GM12872 (cell line): ENCODE results near the gene RASGRF2.

Experiments used
- TF ChIP-seq, protein P1 (sequence below): IDR thresholded peaks from 3 replicates; pipeline ENCODE4 v1.5.1; 2011; ENCODE audit warnings: low read depth, mild to moderate bottlenecking, low read length, moderate library complexity; ENCODE audit not compliant: insufficient read depth

RASGRF2 gene

DNA sequence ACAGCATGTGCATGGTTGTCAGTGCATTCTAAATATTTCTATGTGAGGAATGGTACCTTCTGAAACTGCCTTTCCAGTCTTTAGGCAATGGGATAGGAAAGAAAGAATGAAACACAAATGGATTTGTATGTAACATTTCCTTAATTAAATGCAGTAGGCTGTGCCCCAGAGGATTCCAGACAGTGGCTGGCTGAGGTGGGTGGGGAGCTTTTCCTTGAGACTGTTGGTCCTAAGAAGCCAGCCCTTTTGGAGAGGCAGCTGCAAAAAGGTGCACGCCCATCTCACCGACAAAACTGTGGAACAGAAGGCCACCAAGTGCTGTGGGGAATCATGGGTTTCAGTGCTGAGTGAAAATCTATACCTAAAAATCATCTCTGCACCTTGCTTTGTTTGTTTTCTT lies 266.1 kb downstream of the RASGRF2 start:
- TF ChIP-seq, protein P1, sequence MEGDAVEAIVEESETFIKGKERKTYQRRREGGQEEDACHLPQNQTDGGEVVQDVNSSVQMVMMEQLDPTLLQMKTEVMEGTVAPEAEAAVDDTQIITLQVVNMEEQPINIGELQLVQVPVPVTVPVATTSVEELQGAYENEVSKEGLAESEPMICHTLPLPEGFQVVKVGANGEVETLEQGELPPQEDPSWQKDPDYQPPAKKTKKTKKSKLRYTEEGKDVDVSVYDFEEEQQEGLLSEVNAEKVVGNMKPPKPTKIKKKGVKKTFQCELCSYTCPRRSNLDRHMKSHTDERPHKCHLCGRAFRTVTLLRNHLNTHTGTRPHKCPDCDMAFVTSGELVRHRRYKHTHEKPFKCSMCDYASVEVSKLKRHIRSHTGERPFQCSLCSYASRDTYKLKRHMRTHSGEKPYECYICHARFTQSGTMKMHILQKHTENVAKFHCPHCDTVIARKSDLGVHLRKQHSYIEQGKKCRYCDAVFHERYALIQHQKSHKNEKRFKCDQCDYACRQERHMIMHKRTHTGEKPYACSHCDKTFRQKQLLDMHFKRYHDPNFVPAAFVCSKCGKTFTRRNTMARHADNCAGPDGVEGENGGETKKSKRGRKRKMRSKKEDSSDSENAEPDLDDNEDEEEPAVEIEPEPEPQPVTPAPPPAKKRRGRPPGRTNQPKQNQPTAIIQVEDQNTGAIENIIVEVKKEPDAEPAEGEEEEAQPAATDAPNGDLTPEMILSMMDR = no peak

DNA sequence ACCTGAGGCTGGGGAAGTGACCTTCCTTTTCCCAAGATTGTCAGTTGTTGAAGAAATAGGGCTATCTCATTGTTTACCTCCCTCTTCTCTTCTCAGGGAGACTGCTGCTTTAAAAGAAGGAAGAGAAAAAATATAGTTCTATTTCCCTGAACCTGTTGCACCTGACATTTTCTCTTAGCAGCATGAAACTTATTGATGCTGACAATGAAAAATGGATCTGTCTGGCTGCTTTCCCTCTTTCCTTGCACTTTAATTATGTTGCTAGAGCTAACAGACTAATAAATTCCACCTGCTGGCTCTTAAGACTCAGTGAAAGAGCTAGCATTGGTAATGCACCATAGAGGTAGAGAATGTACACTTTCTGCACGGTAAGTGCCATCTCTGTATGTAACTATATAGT lies 266.8 kb downstream of the RASGRF2 start:
- TF ChIP-seq, protein P1 = no peak

DNA sequence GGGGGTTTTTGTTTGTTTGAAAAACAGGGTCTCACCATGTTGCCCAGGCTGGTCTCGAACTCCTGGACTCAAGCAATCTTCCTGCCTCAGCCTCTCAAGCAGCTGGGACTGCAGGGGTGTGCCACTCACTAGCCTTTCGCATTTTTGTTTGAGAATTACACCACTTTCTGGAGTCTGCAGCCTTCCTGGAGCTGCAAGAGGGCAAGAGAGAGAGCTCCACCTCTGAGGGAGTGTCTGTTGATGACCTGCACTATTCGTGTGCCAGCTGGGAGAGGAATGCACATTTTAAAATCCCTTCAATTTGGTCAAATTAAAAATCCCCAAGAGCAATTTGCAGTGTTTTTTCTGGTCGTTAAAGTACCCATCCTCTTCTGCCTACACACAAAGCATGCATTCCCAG lies 267.9 kb downstream of the RASGRF2 start:
- TF ChIP-seq, protein P1 = no peak

DNA sequence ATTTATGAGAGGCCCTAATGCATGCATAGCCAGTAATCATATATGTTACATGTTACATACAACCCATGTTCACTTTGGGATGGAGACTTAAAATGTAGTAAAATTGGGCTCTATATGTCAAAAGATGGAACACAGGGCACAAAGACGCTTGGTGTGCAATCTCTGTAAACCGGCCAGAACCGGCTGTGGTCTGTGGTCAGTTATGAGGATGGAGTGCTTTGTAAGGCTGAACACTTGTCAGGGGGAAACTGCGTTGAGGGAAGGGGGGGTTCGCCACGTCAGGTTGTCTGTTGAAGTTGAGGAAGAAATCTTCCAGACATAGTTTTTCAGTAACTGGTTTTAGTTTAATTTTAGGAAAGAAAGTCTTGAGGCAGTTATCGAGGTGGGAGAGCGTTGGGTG lies 270.3 kb downstream of the RASGRF2 start:
- TF ChIP-seq, protein P1 = no peak

DNA sequence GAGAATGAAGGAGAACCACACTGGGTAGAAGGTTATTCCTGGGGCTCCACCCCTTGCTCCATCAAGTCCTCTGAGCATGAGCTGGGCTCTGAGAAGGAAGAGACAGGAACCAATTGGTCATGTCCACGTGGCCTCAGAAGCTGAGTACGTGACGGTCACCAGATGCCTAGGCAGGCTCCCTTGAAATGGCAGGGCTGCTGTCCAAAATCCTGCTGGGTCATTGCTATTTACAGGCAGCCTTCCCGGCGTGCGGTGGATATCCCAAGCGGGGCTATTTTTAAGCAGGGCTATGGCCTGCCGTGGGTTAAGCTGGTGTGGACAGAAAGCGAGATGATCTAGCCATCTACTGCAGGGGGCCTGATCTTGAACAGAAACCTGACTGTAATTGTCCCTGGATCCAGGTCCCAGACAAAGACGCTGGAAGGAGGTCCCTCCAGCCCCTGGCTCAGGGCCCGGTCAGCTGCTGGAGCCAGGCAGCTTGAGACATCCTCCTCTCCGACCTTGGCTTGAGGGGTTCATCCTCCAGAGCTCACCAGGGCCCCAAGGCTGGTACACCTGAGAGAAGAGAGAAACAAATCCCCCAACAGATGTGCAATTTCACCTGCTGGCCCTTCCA lies 272.4 kb downstream of the RASGRF2 start:
- TF ChIP-seq, protein P1 = no peak

DNA sequence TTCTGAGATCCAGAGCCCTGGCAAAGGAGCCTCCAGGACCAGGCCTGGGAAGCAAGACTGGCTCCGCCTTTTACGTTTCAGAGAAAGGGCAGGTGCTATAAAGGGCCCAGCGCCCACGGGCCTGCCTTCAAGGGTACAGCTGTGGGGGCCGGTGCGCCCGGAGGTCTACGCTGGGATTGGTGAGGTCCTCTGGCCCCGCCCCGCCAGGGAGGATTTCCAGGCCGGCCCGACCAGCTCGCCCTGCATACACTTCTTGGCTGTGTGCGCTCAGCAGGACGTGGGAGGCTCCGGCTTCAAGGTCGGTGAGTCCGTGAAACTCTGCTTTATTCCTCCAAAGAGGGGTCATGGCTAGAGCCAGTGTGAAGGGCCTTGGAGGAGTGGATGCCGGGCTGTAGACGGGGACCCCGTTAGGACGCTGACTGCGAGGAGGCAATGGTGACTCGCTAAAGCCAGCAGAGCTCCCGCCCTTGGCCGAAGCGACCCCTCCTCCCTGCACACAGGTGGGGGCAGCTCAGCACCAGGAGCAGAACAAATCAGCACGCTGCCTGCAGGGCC lies 273.0 kb downstream of the RASGRF2 start, which contains the start of gene CKMT2:
TSS of gene CKMT2 (plus strand) at position 243 of the 555 bp plus-strand sequence. CDS start 17,811 bp downstream, outside the sequence.
- TF ChIP-seq, protein P1 = no peak

- TF ChIP-seq, protein P1 = no peak
Observed at GRCh38 chr5:81234299-81234698, 274.1 kb downstream of the RASGRF2 start.

DNA sequence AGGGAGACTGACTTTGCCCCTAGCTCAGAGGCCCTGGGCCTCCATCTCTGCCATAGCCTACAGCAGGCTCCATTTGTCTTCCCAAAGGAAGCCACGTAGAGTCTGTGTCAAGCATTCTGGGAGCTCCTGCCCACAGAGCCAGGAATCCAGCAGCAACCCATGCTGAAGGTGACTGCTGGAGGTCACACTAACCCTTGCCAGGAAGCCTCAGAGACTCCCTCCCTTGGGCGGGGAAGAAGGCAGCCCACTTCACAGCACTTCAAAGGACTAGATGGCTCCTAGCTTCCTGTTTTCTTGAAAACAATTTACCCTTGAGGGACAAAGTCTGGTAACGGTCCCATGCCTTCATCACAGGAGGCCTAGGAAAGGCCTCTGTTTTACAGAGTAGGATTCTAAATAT lies 274.6 kb downstream of the RASGRF2 start:
- TF ChIP-seq, protein P1 = no peak
